Motor neuron (in vitro differentiated cells): ENCODE data around the gene TBCCD1. TPM values are rescaled to one million over a fixed set of nuclear protein-coding genes. Genes with fewer than 3 reads are reported as not detected.

Source experiments
- ATAC-seq, 8 experiments: fragments of 200-7000 bp; cut with Tn5 transposase; replicated peaks in 6 of 8; 2 replicates each; pipeline ENCODE4 v1.8.0; 2021; ENCODE audit warnings: mild to moderate bottlenecking in 8 of 8, moderate library complexity in 8 of 8
- H3K27ac ChIP-seq, 2 donors: fragments of 250-450 bp; sonication (Bioruptor Pico); 2 replicates each; pipeline ENCODE4 v1.9.0; 2021; ENCODE audit warnings: antibody characterized with exemption in 2 of 2, mild to moderate bottlenecking in 2 of 2, moderate library complexity in 1 of 2
- H3K4me1 ChIP-seq, 2 donors: fragments of 250-450 bp; sonication (Bioruptor Pico); replicated peaks in 1 of 2; 2 replicates each; pipeline ENCODE4 v1.6.1; 2021; ENCODE audit warnings: antibody characterized with exemption in 2 of 2, mild to moderate bottlenecking in 2 of 2, moderate library complexity in 1 of 2
- H3K4me3 ChIP-seq, 5 donors: fragments of 250-450 bp; sonication (Bioruptor Pico); 2 replicates each; pipeline ENCODE4 v1.9.0; 2021; ENCODE audit warnings: antibody characterized with exemption in 5 of 5, mild to moderate bottlenecking in 5 of 5, moderate library complexity in 4 of 5
- WGBS, 10 experiments: fragments of 450-650 bp; shearing (Covaris generic); methylation state at CpG; one replicate each; pipeline ENCODE4 v1.0.0; 2022; 5-methylcytosine and 5-hydroxymethylcytosine counted together
- in situ Hi-C, 9 experiments: fragments of 400-800 bp; cut with MboI; loops; one replicate each; pipeline ENCODE4 v1.15.0; 2021; ENCODE audit warnings: low sequenced_read_pairs in 9 of 9, low pct_unique_long_range_greater_than_20kb in 2 of 9; ENCODE audit not compliant: unreplicated experiment in 9 of 9
- total RNA-seq, 8 experiments: library from RNA; unstranded; fragments of 300-600 nt; gene quantifications; 2 replicates each; pipeline versions ENCODE4 v1.2.3 to v1.2.4, GENCODE V29; 2022

Gene TBCCD1, protein sequence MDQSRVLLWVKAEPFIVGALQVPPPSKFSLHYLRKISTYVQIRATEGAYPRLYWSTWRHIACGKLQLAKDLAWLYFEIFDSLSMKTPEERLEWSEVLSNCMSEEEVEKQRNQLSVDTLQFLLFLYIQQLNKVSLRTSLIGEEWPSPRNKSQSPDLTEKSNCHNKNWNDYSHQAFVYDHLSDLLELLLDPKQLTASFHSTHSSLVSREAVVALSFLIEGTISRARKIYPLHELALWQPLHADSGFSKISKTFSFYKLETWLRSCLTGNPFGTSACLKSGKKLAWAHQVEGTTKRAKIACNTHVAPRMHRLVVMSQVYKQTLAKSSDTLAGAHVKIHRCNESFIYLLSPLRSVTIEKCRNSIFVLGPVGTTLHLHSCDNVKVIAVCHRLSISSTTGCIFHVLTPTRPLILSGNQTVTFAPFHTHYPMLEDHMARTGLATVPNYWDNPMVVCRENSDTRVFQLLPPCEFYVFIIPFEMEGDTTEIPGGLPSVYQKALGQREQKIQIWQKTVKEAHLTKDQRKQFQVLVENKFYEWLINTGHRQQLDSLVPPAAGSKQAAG
- total RNA-seq: 10 to 100 TPM in 6 of 8 experiments, 1 to 10 TPM in 2; 8.4 to 16.6 (median 12.6) TPM

DNA sequence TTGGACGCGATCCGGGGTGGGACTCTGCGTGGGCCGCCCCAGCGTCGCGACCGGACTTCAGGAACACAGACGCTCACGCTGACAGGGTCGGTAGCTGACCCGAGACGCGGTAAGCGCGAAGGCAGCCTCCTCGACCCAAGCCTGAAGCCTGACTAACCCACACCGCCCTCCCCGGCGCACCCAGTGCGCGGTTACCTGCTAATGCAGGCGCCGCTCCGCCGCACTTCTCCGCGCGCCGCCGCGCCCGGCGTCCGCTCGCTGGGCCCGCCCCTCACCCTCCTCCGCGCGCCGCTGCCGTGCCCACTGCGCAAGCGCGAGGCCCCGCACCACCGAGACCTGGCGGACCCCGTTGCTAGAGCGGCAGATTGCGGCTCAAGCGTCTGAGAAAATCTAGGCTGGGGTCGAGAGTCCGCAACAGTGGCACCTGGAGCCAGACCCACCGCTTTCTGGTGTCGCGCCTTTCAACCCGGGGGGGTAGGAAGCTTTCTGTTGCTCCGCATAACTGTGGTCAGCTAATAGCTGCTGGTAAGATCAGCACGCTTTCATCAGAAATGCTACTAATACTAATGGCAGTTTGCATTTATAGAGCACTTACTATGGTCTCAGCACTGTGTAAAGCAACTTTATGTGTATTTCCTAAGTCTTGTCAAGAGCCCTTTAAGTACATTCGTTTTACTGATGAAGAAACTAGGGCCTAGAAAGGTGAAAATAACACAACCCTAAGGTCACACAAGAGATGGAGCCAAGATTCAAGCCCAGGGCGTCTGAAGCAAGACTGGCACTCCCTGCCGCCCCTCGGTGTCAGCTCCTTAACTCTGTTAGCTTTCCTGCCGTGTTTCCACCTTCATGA is at the start of gene TBCCD1:
TSS of gene TBCCD1 (minus strand) at position 268 of the 850 bp plus-strand sequence. CDS start 3,010 bp downstream, outside the sequence.
- ATAC-seq: peak; percentile 42 to 64 (median 57)
- in situ Hi-C loops: loop anchor here in 1 of 9 experiments (25.0 kb wide), 1 partner anchor 580 kb away; no protein-coding TSS in a partner anchor
- peak within 1 kb of the TSS; percentile 58 to 99 (median 60) for H3K4me3 ChIP-seq
- H3K4me1 ChIP-seq: peaks cover 3 to 11% of the 10 kb centered on the region in 2 donors
- H3K27ac ChIP-seq: peak within 1 kb of the TSS; percentile 33 to 41
- WGBS, 10 experiments: 0 to 20% (median 0%) methylated on average over 1 to 11 of the region's 66 CpGs; no CpG with 5 or more reads in 2 of the 10 experiments

DNA sequence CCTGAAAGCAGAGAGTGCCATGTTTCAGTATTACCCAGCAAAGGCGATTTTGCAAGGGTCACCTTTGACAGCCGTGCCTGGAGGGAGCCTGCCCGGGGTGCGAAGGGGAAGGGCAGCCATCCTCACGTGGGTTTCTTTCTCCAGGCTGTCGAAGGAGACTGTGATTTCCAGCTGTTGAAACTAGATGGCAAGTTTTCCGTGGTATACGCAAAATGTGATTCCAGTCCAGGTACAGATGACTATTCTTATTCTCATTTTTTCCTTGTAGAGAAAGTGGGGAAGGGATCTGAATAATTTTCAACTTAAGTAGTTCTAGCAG is 49.1 kb upstream of the TBCCD1 start:
- Histone ChIP-seq H3K4me1 (peaks cover 2 to 3% of the 10 kb centered on the region in 2 donors), H3K27ac (no peak overlapping the region), H3K4me3 (no peak overlapping the region)
- in situ Hi-C loops: loop anchor here in 2 of 9 experiments (10.0 to 25.0 kb wide), 2 partner anchors 196 to 199 kb away; partner anchors contain the start of gene RFC4 (in 1 of the 2)
- no peak for ATAC-seq
- 53 to 100% (median 83%) methylated on average over 1 to 8 of the region's 8 CpGs; no CpG with 5 or more reads in 2 of the 10 experiments for WGBS, 10 experiments

DNA sequence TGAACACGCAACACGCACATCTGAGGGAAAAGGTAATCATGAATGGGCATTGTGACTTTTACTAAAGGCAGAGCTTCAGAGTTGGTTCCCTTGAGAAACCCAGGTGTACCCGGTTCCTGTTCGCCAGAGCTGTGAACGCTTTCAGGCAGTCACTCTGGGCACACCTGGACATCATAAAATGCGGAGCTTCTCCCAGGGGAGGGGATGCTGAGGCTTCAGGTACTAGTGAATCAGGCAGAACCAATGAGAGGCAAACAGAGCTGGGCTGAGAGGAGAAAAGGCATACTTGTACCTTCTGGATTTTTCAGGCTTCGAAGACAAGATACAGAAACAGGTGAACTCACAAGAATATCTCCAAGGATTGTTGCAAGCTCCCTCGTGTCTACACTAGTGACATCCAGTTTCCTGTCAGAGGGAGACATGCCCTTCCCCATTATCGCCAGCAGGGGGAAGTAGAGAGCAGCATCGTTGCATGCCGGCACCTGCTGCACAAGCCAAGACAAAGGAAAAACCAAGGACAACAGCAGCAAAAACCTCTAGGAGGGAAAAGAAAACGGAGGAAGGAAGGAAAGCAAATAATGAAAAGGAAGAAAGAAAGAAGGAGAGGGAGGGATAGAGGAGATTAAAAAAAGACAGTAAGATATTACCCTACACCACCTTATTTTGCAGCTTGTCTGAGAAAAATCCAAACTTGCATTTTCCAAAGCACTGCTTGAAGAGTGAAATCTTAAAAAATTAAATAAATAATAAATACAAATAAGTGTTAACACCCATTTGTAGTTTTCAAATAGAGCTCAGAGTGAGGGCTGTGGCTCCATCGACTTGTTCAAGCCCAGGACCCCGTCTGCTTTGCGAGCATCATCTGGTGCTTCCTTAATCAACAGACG is 47.7 kb upstream of the TBCCD1 start:
- peaks cover 2 to 3% of the 10 kb centered on the region in 2 donors for H3K4me1 ChIP-seq
- ATAC-seq: peak; percentile 48 to 92 (median 89)
- in situ Hi-C loops: loop anchor here in 2 of 9 experiments (10.0 to 25.0 kb wide), 2 partner anchors 197 to 200 kb away; partner anchors contain the start of gene RFC4 (in 1 of the 2)
- H3K4me3 ChIP-seq: no peak overlapping the region
- WGBS, 10 experiments: 10 to 43% (median 28%) methylated on average over 4 to 13 of the region's 16 CpGs
- no peak overlapping the region for H3K27ac ChIP-seq

DNA sequence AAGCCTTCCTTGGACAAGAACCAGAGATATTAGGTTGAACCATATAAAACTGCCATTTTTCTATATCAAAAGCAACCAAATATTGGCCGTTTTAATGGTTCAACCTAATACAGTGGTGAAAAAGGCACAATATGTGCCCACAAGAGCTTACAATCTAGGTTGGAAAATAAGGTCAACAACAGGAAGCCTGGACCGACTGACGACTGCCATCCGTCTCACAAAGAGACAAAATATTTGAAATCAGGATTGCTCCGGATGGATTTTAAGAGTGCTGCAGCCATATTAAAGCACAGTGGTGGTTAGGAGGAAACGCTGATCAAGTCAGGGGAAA is 47.1 kb upstream of the TBCCD1 start:
- Histone ChIP-seq H3K4me1 (peaks cover 2 to 3% of the 10 kb centered on the region in 2 donors), H3K4me3 (no peak overlapping the region), H3K27ac (no peak overlapping the region)
- no peak for ATAC-seq
- in situ Hi-C loops: loop anchor here in 2 of 9 experiments (10.0 to 25.0 kb wide), 2 partner anchors 198 to 201 kb away; partner anchors contain the start of gene RFC4 (in 1 of the 2)
- 26 to 79% (median 55%) methylated on average over 2 to 6 of the region's 6 CpGs for WGBS, 10 experiments

DNA sequence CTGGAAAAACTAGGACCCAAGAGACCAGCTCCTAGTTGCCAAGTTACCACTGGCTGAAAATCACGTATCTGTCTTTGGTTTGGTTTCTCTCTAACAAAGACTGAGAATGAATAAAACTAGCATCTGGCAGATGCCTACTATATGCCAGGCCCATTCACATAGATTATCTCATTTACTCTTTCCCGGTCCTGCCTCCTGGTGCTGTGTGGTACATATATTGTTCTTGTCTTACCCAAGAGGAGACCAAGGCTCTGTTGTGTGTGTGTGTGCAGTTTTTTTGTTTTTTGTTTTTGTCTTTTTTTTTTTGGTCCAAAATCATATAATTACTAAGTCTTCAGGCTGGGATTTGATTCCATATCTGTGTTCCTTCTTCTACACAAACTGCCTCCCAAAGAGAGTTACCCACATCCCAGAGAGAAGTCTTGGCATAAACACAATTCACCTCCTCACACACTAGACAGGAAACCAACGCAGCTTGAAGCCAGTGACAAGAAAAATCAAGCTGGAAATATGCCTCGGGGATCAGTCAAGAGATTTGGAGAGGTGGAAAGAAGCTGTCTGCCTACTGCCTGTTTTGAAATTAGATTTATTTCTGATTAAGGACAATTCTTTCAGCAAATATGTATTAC is 46.6 kb upstream of the TBCCD1 start:
- in situ Hi-C loops: loop anchor here in 2 of 9 experiments (10.0 to 25.0 kb wide), 2 partner anchors 199 to 201 kb away; partner anchors contain the start of gene RFC4 (in 1 of the 2)
- 0 to 85% (median 36%) methylated on average over 1 to 4 of the region's 4 CpGs; no CpG with 5 or more reads in 2 of the 10 experiments for WGBS, 10 experiments
- H3K4me3 ChIP-seq: no peak overlapping the region
- peak in 1 of 8 experiments; percentile 29 for ATAC-seq
- no peak overlapping the region for H3K27ac ChIP-seq
- peaks cover 2 to 3% of the 10 kb centered on the region in 2 donors for H3K4me1 ChIP-seq

DNA sequence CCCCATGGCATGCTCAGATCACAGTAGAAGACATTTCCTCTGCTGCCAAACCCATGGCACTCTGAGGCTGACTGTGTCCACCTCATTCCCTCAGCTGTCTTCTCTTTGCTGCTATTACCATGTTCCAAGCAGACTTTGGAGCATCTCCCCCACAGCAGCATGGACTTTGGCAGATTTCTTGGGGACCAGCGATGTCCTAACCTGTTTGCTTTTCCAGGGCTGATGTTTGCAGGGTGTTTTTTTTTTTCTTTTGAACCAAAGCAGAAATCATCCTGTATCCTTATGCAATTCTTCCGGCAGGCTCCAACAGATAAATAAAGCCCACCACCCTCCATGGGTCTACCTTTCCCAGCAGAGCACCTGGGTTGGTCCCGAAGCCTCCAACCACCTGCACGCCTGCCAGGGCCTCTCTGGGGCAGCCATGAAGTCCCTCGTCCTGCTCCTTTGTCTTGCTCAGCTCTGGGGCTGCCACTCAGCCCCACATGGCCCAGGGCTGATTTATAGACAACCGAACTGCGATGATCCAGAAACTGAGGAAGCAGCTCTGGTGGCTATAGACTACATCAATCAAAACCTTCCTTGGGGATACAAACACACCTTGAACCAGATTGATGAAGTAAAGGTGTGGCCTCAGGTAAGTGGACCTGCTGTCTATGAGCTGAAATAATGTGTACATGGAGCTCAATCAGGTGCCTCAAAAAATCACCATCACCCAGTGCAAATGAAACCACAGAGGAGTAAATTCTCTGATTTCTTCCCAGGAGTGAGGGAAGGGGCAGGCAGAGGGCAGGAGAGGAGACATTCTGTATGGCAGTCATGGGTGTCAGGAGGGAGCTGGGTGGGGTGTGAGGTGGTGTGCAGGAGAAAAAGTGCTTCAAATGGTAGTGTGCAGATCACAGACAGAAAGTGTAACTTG is 45.8 kb upstream of the TBCCD1 start, which contains the start of gene AHSG:
TSS of gene AHSG (plus strand) at position 340 of the 916 bp plus-strand sequence. CDS start at position 422, 82 bp downstream.
- in situ Hi-C loops: loop anchor here in 2 of 9 experiments (10.0 to 25.0 kb wide), 2 partner anchors 199 to 202 kb away; partner anchors contain the start of gene RFC4 (in 1 of the 2)
- no peak within 1 kb of the TSS for H3K27ac ChIP-seq
- H3K4me3 ChIP-seq: no peak within 1 kb of the TSS
- peaks cover 2 to 3% of the 10 kb centered on the region in 2 donors for H3K4me1 ChIP-seq
- WGBS, 10 experiments: 18 to 100% (median 76%) methylated on average over 1 to 7 of the region's 7 CpGs; no CpG with 5 or more reads in 3 of the 10 experiments
- no peak for ATAC-seq

DNA sequence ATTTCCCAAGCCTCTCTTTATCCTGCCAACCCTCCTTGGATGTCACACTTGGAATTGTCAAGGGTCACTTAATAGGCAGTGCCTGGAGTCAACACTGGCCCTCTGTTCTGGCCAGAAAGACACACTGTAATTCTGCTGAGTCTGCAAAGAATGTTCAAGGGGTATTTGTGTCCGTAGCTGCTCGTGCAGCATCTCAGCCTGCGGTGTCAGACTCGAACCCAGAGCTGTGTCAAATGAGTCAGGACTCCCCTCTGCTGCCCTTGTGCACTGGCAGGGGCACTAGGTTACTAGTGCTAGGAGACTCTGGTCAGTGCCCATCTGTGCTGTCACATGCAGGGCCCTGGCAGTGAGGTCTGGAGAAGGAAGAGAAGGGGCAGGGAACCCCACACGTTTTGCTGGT is 44.9 kb upstream of the TBCCD1 start:
- 0 to 69% (median 29%) methylated on average over 1 to 5 of the region's 5 CpGs; no CpG with 5 or more reads in 5 of the 10 experiments for WGBS, 10 experiments
- in situ Hi-C loops: loop anchor here in 2 of 9 experiments (10.0 to 25.0 kb wide), 2 partner anchors 200 to 203 kb away; partner anchors contain the start of gene RFC4 (in 1 of the 2)
- Histone ChIP-seq H3K4me1 (peaks cover 2 to 3% of the 10 kb centered on the region in 2 donors), H3K27ac (no peak overlapping the region), H3K4me3 (no peak overlapping the region)
- ATAC-seq: no peak

DNA sequence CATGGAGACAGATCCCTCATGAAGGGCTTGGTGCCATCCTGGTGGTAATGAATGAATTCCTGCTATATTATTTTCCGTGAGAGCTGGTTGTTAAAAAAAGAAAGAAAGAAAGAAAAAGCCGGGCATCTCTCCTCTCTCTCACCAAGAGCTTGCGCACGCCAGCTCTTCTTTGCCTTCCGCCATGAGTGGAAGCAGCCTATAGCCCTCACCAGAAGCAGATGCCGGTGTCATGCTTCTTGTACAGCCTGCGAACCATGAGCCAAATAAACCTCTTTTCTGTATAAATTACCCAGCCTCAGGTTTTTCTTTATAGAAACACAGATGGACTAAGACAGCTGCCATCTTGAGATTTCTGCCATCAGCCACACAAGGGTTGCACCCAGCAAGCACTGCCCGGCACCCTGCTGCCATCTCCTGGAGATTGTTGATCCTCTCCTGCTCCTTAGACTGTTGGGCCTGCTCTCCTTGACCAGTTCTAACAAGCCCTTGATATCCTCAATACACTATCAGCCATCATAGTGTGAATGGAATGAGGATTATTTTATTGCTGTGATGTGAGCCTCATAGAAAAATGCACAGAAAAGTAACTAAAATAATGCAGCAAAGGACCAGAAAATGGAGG is 42.2 kb upstream of the TBCCD1 start:
- ATAC-seq: peak in 2 of 8 experiments; percentile 50 to 82
- no peaks in the 10 kb centered on the region for H3K4me1 ChIP-seq
- in situ Hi-C loops: loop anchor here in 1 of 9 experiments (25.0 kb wide), 1 partner anchor 203 kb away; the partner anchor contains the start of gene RFC4
- no peak overlapping the region for H3K27ac ChIP-seq
- WGBS, 10 experiments: 54 to 100% (median 90%) methylated on average over 1 to 6 of the region's 8 CpGs; no CpG with 5 or more reads in 2 of the 10 experiments
- no peak overlapping the region for H3K4me3 ChIP-seq

DNA sequence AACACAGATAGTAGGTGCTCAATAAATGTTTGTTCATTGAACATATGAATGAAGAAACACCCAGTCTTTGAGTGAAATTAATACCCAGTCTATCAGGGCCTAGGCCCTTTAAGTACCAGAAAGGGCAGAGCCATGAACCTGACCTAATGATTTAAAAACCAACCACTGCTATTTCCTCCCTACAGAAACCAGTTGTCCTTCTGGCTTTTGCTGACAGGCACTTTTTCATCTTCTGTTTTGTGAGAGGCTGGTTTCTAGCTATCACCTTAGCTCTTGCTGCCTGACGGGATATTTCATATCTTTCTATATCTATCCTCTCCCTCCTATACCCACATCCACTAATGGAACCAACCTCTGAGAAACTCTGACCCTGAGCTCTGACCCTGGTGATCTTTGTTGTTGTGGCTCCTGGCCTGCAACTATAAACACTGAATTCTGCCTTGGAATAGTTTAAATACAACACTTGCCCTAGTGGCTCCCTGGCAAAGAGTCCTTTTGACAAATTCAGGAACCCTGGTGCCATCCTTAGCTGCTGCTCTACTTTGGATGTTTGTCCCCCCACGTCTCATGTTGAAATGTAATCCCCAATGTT is 41.6 kb upstream of the TBCCD1 start:
- no peak overlapping the region for H3K27ac ChIP-seq
- no peak overlapping the region for H3K4me3 ChIP-seq
- WGBS, 10 experiments: 44 to 83% (median 67%) methylated on average over 1 to 2 of the region's 2 CpGs; no CpG with 5 or more reads in 2 of the 10 experiments
- in situ Hi-C loops: loop anchor here in 1 of 9 experiments (25.0 kb wide), 1 partner anchor 204 kb away; the partner anchor contains the start of gene RFC4
- ATAC-seq: no peak
- no peaks in the 10 kb centered on the region for H3K4me1 ChIP-seq
